Measurements from ENCODE around the gene MTMR3. TPM values are rescaled to one million over a fixed set of nuclear protein-coding genes. Genes with fewer than 3 reads are reported as not detected.
A peak's percentile ranks its signal among the peaks of the same experiment; 100 is the strongest.

The MTMR3 gene
- total RNA-seq, 6 experiments from 2014 or later, result 14.5 to 19.2 (median 18.2) TPM

GRCh38 chr22:29872144-29872893 lies 10.7 kb upstream of the MTMR3 start:
- WGBS (ENCODE audit: insufficient coverage, low coverage, low lambda C conversion rate, missing lambda C conversion rate), result 100% methylated on average over 1 of the region's 3 CpGs
- Histone ChIP-seq H3K36me3 (no peaks in the 10 kb centered on the region), H3K4me3 (no peak overlapping the region), H3K4me1 (no peaks in the 10 kb centered on the region), H3K9me3 (no peaks in the 10 kb centered on the region), H3K27me3 (no peaks in the 10 kb centered on the region), H3K27ac (no peak overlapping the region)
- intact Hi-C loops (cut with DNase I), result no loop called here
- ATAC-seq, result no peak
- no peak for DNase-seq
- TF ChIP-seq POLR2A (IDR thresholded peaks at IDR 0.05) (no peak), CTCF (IDR thresholded peaks at IDR 0.05) (no peak)

DNA sequence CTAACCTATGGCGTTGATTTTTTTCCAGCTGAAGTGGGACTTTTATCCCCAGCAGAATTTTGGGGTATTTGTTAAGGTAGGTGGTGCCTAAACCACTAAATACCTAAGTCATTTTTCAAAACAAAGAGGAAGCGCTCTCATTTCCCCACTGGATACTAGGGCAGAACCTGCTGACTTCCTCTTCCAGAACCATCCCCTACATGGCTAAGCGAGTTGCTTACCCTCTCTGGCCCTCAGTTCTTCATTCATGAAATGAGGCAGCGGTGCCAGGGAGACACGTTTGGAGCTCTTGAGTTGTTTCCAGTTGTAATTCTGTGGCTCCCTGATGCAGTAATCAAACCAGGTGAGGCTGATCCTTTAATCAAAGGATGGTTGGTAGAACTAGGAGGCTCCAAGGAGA lies 10.0 kb upstream of the MTMR3 start:
- DNase-seq, result no peak
- Histone ChIP-seq H3K27ac (no peak overlapping the region), H3K4me1 (no peaks in the 10 kb centered on the region), H3K27me3 (no peaks in the 10 kb centered on the region), H3K36me3 (no peaks in the 10 kb centered on the region), H3K9me3 (no peaks in the 10 kb centered on the region), H3K4me3 (no peak overlapping the region)
- 76% methylated on average over 4 of the region's 5 CpGs for WGBS (ENCODE audit: insufficient coverage, low coverage, low lambda C conversion rate, missing lambda C conversion rate)
- TF ChIP-seq CTCF (IDR thresholded peaks at IDR 0.05) (no peak), POLR2A (IDR thresholded peaks at IDR 0.05) (no peak)
- intact Hi-C loops (cut with DNase I), result no loop called here
- peak; percentile 42 to 59 (median 47) for ATAC-seq

DNA sequence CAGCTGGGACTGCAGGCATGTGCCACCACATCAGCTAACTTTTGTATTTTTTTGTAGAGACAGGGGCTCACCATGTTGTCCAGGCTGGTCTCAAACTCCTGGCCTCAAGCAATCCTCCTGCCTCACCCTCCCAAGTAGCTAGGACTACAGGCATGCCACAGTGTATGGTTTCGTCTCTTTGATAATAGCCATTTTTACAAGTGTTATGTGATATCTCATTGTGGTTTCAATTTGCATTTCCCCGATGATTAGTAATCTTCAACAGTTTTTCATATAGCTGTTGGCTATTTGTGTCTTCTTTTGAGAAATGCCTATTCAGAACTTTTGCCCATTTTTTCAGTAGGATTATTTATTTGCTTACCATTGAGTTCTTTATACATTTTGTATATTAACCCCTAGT lies 9.0 kb upstream of the MTMR3 start:
- DNase-seq (no peak), ATAC-seq (no peak)
- H3K36me3 ChIP-seq, result no peaks in the 10 kb centered on the region
- no peaks in the 10 kb centered on the region for H3K9me3 ChIP-seq
- H3K27ac ChIP-seq, result no peak overlapping the region
- intact Hi-C loops (cut with DNase I), result no loop called here
- TF ChIP-seq CTCF (IDR thresholded peaks at IDR 0.05) (no peak), POLR2A (IDR thresholded peaks at IDR 0.05) (no peak)
- WGBS (ENCODE audit: insufficient coverage, low coverage, low lambda C conversion rate, missing lambda C conversion rate), result 92% methylated on average over 2 of the region's 2 CpGs
- no peaks in the 10 kb centered on the region for H3K27me3 ChIP-seq
- H3K4me1 ChIP-seq, result no peaks in the 10 kb centered on the region
- H3K4me3 ChIP-seq, result no peak overlapping the region

- H3K4me1 ChIP-seq, result no peaks in the 10 kb centered on the region
- 89% methylated on average over 2 of the region's 2 CpGs for WGBS (ENCODE audit: insufficient coverage, low coverage, low lambda C conversion rate, missing lambda C conversion rate)
Observed at GRCh38 chr22:29877620-29878019, 5.4 kb upstream of the MTMR3 start.

More at GRCh38 chr22:29877620-29878019, 5.4 kb upstream of the MTMR3 start:
- no peak overlapping the region for H3K27ac ChIP-seq
- H3K36me3 ChIP-seq, result no peaks in the 10 kb centered on the region
- intact Hi-C loops (cut with DNase I), result no loop called here
- no peak overlapping the region for H3K4me3 ChIP-seq
- H3K9me3 ChIP-seq, result no peaks in the 10 kb centered on the region
- TF ChIP-seq CTCF (IDR thresholded peaks at IDR 0.05), result no peak
- no peak for TF ChIP-seq POLR2A (IDR thresholded peaks at IDR 0.05)
- DNase-seq (no peak), ATAC-seq (no peak)
- no peaks in the 10 kb centered on the region for H3K27me3 ChIP-seq

Data from right lobe of liver (tissue), 6 donors.